NCI-H2196 (cell line): ENCODE results near the gene SHC3.
A peak's percentile ranks its signal among the peaks of the same experiment; 100 is the strongest.

ENCODE experiments used
- DNase-seq: peaks from one replicate; lab custom pipeline; 2025; ENCODE audit not compliant: unreplicated experiment; lab: John Stamatoyannopoulos, UW

SHC3 gene

GRCh38 chr9:89005323-89005722, 173.3 kb downstream of the SHC3 start:
- no peak for DNase-seq

DNA sequence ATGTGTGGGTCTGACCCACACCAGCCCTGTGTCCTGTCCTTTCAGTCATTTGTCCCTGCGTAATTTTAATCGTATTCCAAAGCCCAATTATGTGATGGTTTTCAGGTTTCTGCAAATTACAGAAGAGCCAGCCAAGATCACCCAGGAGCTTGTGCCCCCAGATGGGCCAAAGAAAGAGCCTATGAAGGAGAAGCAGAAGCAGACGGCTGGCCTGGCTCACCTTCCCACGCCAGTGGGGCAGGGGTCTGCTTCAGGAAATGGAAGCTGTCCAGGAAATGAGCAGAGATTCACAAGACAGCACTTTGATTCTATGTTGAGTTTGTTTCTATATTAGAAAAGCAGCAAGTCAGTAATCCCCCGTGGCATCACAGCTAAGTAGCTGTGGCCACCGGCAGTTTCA, 175.6 kb downstream of the SHC3 start:
- DNase-seq: no peak

DNA sequence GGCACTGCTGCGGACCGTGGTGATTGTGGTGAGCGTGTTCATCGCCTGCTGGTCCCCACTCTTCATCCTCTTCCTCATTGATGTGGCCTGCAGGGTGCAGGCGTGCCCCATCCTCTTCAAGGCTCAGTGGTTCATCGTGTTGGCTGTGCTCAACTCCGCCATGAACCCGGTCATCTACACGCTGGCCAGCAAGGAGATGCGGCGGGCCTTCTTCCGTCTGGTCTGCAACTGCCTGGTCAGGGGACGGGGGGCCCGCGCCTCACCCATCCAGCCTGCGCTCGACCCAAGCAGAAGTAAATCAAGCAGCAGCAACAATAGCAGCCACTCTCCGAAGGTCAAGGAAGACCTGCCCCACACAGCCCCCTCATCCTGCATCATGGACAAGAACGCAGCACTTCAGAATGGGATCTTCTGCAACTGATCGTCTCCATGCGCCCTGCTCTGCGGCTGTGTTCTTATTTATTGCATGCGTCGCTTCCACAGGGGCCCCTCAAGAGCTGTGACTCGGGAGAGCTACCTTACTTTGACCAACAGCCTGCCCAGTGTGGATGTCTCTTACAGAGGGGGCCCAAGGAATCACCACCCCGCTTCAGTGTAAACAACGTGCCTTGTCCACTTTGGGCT, 176.6 kb downstream of the SHC3 start:
- no peak for DNase-seq

DNA sequence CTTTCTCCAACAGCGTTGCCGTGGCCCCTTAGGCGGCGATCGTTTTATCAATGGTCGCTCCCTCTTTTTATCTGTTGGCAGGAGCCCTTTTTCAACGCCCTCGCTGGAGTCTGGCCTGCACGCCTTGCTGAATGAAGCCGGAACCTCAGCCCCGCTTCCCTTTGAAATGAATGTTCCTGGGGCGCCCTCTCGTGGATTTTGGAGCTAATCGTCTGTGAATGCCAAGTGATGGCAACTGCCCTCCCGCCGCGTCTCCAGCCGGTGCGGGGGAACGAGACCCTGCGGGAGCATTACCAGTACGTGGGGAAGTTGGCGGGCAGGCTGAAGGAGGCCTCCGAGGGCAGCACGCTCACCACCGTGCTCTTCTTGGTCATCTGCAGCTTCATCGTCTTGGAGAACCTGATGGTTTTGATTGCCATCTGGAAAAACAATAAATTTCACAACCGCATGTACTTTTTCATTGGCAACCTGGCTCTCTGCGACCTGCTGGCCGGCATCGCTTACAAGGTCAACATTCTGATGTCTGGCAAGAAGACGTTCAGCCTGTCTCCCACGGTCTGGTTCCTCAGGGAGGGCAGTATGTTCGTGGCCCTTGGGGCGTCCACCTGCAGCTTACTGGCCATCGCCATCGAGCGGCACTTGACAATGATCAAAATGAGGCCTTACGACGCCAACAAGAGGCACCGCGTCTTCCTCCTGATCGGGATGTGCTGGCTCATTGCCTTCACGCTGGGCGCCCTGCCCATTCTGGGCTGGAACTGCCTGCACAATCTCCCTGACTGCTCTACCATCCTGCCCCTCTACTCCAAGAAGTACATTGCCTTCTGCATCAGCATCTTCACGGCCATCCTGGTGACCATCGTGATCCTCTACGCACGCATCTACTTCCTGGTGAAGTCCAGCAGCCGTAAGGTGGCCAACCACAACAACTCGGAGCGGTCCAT, 177.4 kb downstream of the SHC3 start:
- peak; percentile 78 for DNase-seq

GRCh38 chr9:89000371-89000781, 178.2 kb downstream of the SHC3 start:
- DNase-seq: no peak

- no peak for DNase-seq
Measured at GRCh38 chr9:88998911-88999310, 179.7 kb downstream of the SHC3 start.

- no peak for DNase-seq
Measured at GRCh38 chr9:88998503-88998902, 180.1 kb downstream of the SHC3 start.

DNA sequence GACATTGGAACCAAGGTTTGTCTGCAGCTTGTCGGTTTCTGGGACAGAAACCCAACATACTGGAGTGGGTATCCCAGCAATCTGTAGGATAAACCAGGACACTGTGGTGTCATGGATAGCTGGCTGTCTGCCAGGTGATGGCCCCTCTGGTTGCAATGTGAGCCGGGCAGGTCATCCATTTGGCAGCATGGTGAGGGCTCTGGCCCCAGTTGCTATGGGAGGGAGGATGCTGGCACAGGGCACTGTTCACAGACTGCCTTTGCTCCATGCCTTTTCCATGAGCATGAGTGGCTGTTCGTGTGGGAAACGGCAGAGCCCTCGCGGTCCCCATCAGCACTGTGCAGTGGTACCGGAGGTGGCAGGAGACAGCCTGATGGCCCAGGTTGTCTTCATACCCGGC, 181.0 kb downstream of the SHC3 start:
- DNase-seq: no peak

DNA sequence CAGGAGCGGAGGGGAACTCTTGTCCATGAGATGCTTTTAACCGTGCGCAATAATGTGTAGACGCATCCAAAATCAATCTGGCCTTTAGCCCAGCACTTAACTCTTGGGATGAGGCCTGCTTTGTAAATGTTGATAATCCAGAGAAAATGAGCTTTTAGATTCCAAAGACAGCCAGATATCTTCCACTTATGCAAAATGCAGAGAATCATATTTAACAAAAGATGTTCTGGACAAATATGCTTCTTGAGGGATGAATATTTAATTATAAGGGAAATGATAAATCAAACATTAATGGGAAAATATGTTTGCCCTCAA, 181.7 kb downstream of the SHC3 start:
- no peak for DNase-seq

- DNase-seq: no peak
Measured at GRCh38 chr9:88996046-88996920, 182.3 kb downstream of the SHC3 start.

- no peak for DNase-seq
Measured at GRCh38 chr9:88995627-88996026, 183.0 kb downstream of the SHC3 start.

DNA sequence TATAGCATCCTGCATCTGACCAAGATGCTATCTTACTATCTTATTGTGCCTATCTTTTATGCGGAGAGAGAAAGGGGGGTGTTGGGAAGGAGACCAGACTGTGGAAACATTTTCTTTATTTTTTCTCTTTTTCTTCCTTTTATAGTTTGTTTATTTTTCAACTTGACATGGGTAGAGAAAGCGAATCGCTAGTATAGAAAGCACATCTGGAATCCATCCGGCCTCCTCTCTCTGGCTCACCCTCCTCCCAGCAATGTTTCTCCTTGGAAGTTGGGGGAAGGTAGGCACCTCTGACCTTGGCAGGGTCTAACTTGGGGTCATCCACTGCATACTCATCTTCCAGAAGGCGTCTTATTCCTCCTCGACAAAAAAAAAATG, 183.4 kb downstream of the SHC3 start:
- DNase-seq: no peak

GRCh38 chr9:88994469-88995199, 184.0 kb downstream of the SHC3 start:
- no peak for DNase-seq

DNA sequence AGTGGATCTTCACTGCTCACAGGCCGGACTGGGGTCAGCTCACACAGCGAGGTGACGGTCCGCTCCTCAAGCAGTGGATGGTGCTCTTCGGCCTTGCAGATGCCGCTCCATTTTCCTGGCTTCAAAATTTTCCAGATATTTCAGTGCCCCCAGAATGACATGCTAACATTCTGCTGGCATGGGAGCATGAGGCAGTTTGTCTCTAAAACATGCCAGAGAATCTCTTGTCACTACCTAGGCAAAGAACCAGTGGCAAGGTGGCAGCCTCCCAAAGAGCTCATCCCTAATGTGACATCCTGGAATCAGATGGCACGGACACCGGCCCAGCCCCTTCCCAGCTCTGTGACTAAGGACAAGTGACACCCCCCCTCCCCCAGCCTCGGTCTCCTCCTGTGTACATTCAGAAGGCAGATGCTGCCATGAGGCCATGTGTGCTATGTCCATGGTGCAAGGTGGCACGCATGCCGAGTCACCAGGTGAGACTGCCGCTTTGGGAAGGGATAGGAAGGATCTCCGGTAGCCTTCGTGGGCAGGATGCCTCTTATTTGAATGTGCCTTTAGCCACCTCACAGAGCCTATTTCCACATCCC, 184.7 kb downstream of the SHC3 start:
- no peak for DNase-seq

GRCh38 chr9:88993327-88993726, 185.3 kb downstream of the SHC3 start:
- DNase-seq: no peak

DNA sequence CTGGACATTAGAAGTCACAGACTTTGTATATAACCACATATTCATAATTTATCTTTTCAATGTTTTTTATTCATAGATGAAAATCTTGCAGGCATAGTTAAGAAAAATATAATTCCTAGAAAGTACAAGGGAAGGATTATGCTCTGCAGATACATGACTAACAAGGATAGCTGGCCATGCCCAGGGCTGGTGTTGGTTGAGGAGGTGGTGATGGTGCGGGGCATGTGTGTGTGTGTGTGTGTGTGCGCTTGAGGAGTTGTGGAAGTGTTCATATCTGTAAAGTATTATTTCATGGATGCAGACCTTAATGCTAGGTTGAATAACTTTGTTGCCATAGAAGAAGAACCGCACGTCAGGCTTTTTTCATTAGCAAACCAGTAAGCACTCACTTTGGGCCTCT, 186.1 kb downstream of the SHC3 start:
- DNase-seq: no peak

GRCh38 chr9:88991066-88992034, 187.3 kb downstream of the SHC3 start, which contains the start of gene S1PR3:
TSS of gene S1PR3 (plus strand) at chr9:88991468. CDS start at chr9:89001201, 9,733 bp downstream.
- no peak for DNase-seq

GRCh38 chr9:88990729-88991065, 187.9 kb downstream of the SHC3 start:
- DNase-seq: no peak

DNA sequence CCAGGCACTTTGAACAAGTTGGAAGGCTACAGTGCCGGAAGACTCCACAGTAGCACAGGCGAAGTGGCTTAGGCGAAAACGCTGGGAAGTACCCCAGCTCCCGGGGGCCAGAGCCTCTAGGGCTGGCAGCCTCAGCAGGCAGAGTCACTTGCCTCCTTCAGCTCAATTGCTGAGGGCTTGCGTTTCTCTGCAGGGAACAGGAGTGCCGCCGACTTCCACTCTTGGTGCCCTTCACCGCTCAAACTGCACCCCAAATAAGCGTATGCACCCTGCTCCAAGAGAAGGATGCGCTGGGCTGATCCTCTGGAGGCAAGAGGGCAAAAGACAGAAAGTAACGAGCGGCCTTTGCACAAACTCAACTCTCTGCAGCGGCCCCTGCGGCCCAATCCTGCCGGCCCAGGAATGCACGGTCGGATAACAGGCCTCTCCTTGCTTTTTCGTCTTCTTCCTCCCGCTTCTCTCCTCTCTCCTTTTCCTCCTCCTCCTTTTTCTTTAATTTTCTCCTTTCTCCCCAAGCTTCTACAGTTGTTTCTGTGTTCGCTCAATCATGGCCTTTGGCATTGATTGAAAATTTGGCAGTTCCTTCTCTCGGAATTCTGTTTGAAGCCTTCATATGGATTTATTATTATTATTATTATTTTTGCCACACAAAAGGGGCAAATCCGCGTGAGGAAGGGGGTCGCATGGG, 188.4 kb downstream of the SHC3 start:
- no peak for DNase-seq
